NCI-H1930 (cell line): ENCODE results near the gene KRTAP12-2.
"Not testable (repeated sequence)": the region's sequence is repeated elsewhere in the genome, so short reads cannot be mapped to it uniquely, and the experiment has no call there.

Experiments
- DNase-seq, 2 experiments: peaks; one replicate each; lab custom pipeline; 2025; lab: John Stamatoyannopoulos, UW

Gene KRTAP12-2

DNA sequence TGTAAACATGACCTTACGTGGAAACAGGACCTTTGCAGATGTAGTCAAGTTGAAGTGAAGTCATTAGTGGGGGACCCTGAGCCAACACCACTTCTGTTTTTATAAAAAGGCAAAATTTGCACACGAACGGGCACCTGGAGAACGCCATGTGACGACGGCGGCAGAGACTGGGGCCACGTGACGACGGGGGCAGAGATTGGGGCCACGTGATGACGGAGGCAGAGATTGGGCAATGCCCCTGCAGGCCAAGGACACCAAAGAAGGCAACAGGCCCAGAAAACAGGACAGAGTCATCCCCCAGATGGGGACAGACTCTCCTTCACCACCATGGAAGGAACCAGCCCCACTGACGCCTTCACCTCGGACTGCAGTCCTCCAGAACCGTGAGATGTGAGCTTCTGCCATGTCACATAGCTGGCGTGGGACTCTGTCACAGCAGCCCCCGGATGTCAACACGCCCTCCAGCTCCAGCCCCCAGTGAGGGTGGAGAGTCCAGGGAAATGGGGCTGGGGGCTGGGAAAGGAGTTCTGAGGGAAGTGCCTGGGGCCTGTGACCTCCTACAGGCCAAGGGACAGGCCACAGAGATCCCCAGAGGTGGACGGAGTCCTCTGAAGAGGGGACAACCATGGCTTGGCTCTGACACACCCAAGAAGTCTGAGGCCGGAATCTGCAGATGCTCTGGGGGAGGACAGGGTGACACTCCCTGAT lies 16.3 kb downstream of the KRTAP12-2 start:
- DNase-seq, result no peak

DNA sequence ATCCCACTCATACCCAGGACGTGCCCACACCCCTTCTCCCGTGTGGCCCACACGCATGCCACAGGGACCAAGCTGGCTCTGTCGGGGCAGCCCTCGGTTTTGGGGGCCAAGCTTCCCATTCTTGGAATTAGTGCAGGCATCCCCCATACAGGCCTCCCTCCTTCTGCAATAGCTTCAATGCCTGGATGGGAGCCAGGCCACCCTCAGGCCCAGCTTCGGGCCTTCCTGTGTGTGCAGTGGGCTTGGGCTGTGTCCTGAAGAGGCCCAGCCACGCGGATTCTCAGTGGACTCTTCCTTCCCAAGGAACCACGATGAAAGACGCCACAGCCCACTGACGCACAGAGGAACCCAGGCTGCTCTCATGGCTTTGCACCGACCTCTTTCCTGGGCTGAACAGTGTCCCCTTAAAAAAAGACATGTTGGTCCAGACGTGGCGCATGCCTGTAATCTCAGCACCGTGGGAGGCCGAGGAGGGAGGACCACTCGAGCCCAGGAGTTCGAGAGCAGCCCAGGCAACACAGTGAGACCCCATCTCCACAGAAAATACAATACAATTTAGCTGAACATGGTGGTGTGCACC lies 17.1 kb downstream of the KRTAP12-2 start:
- no peak for DNase-seq

DNA sequence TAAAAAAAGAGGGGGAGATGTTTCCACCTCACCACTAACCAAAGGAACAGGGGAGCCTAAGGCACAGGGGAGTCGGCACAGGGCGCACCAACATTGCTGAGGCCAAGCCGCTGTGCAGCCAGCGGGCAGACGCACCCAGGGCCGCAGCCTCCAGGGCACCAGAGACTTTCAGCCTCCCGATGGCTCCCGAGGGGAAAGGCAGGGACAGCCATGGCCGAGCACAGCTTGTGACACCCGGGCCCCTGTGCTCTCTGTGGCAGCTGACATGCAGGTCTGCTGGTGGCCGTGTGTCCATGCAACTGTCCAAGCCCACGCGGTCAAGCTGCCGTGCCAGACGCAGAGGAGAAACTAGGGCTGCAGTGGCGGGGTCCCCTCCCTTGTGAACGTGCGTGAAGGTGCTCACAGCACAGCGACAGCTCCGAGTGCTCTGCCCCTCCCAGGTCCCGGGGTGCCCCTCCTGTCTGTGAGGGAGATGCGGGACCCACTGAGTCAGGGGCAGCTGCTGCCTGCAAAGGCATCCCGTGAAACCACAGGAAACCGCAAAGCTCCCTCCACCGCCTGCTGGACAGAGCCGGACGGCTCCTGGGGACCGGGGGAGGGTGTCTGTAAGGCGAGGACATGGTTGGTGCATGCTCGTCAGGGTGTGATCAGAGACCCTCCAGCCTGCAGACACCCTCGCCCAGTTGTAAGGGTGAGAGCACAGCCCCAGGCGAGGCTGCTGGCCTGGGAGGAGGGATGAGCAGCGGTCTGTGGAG lies 18.0 kb downstream of the KRTAP12-2 start:
- DNase-seq, result no peak

DNA sequence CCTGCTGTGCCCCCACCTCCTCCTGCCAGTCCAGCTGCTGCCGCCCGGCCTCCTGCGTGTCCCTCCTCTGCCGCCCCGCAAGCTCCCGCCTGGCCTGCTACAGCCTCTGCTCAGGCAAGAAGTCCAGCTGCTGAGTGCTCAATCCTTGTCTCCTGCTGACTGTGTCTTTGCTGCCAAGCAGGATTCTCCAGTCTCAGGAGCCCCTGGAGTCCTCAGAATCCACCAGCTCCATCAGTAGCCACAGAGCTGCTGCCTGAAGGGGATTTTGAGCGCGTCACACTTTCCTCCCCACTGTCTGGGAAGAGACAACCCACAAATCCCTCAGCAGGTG lies 19.5 kb downstream of the KRTAP12-2 start:
- DNase-seq, result no peak

DNA sequence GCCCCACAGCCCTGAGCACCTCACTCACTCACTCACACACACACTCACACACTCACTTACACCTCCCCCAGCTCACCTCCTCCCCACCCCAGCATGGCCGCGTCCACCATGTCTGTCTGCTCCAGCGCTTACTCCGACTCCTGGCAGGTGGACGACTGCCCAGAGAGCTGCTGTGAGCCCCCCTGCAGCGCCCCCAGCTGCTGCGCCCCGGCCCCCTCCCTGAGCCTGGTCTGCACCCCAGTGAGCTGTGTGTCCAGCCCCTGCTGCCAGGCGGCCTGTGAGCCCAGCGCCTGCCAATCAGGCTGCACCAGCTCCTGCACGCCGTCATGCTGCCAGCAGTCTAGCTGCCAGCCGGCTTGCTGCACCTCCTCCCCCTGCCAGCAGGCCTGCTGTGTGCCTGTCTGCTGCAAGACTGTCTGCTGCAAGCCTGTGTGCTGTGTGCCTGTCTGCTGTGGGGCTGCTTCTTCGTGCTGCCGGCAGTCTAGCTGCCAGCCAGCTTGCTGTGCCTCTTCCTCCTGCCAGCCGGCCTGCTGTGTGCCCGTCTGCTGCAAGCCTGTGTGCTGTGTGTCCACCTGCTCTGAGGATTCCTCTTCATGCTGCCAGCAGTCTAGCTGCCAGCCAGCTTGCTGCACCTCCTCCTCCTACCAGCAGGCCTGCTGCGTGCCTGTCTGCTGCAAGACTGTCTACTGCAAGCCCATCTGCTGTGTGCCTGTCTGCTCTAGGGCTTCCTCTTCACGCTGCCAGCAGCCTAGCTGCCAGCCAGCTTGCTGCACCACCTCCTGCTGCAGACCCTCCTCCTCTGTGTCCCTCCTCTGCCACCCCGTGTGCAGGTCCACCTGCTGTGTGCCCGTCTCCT lies 20.1 kb downstream of the KRTAP12-2 start, which contains the start of gene KRTAP10-11:
Gene KRTAP10-11 (plus strand): TSS at position 49 of the 856 bp plus-strand sequence. CDS start 45 bp downstream, at position 94.
- DNase-seq, result not testable (repeated sequence)

DNA sequence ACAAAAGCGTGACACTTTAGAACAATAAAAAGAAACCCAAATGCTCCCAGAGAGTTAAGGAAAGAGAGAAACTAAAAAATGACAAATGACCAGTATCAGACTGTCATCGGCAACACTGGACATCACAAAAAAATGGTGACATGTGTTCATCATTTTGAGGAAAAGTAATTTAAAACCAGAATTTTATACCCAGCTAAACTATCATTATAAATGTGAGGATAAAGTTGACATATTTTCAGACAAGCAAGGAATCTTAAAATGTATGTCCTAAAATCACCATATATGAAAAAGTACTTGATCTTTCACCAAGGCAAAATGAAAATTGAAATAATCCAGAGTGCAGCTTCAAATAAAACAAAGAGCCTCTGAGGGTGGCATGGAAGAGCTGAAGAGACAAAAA lies 21.8 kb downstream of the KRTAP12-2 start:
- no peak for DNase-seq

DNA sequence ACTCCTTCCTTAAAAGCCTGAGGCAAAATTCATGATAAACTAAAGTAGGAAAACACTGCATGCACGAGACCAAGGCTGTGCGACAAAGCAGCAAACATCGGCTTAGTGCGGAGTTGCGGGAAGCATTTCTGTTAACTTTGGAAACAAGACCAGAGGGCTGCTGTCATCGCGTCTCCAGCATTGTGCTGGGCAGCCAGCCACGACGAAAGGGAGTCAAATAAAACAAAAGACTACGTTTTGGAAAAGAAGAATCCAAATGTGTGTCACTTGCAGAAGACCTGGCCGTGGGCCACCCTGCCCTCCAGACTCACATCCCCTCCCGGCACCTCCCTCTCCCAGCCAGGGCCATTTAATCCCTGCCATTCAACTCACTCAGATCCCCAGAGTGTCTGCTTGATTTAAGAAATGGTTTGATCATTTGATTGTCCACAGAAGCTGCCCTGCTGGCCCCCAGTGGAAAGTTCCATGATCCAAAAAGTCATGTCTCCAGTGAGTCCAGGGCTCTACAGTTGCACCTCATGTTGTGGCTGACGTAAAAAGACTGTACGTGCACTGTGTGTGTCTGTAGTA lies 22.9 kb downstream of the KRTAP12-2 start:
- DNase-seq, result no peak

DNA sequence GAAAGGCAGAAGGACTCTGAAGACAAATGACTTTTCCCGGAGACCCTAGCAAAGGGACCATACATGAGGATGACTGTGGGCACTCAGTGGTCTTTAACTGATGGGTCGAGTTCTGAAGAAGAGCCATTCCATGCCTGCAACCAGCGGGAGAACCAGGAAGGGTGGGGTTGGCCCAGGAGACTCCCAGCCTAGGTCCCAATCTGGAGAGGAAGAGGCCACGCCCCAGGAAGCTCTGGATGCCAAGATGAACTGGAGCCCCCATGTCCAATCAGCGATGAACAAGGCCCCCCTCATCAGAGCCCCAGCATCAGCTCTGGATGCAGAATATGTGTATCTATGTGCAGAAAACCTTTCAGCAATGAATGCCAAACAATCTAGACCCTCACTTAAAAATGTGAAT lies 26.0 kb downstream of the KRTAP12-2 start:
- no peak for DNase-seq

DNA sequence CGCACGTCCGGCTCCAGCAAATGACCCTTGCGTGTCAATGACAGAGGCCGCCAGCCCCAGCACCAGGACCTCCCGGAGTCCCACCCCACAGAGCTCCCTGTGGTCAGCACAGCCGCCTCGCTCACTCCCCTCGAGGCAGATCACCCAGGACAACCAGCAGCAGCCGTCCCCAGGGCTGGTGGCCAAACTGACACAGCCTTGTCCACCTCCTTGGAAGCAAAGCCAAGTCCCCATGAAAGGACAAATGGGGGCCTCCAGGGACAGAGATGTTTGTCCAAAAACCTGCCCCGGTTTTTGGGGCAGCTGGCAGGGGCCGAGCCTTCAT lies 27.4 kb downstream of the KRTAP12-2 start:
- DNase-seq, result no peak

DNA sequence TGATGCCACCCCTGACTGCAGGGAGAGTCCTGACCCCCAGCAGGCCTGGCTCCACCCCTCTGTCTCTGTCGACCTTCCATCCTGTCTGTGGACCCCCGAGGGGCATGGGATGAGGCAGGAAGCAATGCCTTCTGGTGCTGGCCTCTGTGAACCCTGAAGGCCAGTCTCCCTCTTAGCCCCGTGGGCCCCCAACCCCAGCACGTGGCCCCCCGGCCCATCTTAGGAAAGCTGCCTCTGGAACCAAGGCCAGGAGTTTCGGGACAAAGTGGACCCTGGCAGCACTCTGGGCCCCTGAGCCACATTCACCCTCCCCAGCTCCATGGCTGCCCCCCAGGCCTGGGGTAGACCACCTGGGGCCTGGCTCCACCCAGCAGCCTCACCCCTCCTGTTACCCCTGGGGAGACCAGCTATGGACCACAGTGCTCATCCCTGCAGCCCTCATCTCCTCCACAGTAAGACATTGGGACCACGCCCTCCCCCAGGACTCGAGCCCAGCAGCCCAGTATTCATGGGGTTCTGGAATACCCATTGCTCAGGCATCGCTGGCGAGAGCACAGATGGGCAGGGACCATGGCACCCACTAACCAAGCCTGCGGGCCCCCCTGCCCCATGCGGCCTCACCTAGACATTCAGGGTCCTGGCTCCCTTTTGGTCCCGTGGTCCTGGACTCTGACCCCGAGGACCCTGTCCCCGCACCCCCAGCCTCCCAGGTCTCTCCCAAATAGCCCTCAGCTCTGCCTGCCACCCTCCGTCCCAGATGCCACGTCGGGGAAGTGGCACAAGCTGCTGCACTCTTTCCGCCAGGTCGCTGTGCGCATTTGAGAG lies 28.0 kb downstream of the KRTAP12-2 start:
- DNase-seq, result not testable (repeated sequence)

DNA sequence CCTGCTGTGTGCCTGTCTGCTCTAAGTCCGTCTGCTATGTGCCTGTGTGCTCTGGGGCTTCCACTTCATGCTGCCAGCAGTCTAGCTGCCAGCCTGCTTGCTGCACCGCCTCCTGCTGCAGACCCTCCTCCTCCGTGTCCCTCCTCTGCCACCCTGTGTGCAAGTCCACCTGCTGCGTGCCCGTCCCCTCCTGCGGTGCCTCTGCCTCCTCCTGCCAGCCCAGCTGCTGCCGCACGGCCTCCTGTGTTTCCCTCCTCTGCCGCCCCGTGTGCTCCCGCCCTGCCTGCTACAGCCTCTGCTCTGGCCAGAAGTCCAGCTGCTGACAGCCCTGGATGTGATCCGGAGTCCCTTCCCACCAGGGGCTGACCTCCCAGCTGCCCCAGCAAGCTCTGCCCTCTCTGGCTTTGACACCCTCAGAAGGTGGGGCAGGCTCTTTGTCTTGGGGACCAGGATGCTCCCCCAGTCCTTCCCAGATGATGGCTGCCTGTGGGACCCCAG lies 28.8 kb downstream of the KRTAP12-2 start:
- DNase-seq, result not testable (repeated sequence)

DNA sequence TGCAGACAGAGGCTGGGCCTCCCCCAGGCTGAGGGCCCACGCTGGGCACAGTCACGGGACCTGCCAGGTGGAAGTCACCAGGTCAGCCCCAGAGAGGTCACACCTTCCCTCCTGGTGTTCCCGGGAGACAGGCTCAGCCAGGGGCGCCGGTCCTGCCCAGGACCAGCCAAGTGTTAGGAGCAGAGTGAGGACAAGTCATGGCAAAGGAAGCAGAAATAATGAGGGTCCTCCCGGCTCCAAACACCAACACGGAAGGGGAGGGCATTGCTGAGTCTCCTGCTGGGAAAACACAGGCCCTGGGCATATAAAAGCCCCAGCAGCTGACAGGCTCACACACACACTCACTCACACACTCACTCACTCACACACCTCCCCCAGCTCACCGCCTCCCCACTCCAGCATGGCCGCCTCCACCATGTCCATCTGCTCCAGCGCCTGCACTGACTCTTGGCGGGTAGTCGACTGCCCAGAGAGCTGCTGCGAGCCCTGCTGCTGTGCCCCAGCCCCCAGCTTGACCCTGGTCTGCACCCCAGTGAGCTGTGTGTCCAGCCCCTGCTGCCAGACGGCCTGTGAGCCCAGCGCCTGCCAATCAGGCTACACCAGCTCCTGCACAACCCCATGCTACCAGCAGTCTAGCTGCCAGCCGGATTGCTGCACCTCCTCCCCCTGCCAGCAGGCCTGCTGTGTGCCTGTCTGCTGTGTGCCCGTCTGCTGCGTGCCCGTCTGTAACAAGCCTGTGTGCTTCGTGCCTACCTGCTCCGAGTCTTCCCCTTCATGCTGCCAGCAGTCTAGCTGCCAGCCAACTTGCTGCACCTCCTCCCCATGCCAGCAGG lies 29.5 kb downstream of the KRTAP12-2 start, which contains the start of gene KRTAP10-10:
Gene KRTAP10-10 (plus strand): TSS at position 339 of the 833 bp plus-strand sequence. CDS start 62 bp downstream, at position 401.
- no peak for DNase-seq

DNA sequence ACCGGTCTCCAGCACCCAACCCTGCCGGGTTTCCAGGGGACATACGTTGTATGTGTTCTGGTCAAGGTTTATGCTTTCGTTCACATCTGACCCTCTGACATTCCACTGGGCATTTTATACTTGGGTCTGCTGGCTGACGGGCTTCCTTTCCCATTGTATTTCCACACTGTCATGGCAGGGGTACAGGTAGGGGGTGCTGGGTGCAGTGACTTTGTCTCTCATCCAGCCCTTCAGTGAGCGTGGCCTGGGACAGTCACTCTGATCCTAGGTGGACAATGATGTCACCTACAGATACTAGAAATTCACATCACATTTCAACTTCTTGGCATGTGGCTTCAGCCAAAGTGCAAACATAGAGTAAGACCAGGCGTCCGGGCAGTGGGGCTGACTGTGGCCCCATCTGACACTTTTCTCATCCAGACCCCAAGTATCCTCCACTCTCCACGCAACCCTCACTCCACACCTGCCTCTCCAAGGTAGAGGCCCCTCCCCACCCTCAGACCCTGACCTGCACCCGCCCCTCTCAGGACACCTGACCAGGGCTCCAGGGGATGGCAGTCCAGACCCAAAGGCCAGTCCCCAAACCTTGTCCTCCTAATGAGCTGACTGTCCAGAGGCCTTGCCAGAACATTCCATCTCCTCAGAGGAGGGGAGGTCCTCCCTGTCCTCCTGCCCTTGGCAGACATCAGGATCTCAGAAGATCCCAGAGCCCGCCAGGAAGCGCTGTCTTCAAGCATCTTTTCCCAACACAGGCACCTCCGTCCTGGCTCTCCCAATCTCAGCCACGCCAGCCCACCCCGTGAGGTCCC lies 30.3 kb downstream of the KRTAP12-2 start:
- DNase-seq, result no peak

DNA sequence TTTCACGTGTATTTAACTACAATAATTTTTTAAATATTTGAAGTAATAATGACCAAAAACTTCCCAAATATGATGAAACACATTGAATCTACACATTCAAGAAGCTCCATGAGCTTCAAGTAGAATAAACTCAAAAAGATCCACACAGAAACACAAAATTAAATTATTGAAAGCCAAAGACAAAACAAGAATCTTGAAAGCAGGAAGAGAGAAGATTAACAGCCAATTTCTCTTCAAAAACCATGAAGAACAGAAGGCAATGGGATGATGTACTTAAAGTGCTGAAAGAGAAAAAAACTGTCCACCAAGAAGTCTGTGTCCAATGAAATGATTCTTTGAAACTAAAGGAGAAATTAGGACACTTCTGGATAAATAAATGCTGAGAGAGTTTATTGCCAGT lies 34.7 kb downstream of the KRTAP12-2 start:
- DNase-seq, result no peak

DNA sequence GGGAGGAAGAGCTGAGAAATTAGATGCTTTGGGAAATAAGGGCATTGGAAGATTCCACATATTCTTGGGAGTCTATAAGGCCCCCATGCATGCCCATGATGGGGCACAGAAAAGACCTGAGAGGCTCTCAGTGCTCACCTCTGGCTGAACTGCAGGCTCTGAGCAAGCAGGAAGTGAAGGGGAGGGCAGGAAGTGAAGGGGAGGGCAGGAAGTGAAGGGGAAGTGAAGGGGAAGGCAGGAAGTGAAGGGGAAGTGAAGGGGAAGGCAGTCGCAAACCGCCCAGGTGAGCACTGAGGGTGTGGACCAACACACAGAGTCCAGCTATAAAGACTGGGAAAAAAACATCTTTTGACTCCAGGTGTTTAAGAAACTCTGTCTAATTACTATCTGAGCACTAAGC lies 36.3 kb downstream of the KRTAP12-2 start:
- DNase-seq, result no peak

DNA sequence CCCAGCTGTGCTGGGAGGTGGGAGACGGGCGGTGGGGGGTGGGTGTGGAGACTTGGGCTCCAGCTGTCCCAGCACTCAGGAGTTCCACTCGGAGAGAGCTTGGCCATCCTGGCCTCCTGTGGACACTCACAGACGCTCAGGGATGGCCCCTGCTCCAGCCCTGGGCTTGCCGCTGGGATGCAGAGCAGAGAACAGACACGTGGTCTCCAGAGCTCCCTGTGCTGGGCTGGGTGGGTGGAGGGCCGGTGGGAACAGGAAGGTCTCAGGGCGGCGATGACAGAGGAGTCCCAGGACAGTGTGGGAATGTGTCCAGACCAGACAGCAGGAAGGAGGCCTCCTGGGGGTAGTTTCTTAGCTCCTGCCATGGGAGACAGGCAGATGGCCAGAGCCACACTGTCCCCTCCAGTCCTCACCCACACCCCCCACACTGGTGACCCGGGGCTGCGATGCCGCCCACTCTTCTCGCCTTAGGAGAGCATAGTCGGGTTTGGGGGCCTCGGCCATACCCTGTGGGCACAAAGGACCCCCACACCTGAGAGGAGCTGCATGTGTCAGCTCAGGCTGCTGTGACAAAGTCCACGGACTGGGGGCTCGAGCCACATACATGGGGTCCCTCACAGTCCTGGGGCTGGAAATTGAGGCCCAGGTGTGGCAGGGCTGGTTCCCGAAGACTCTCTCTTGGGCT lies 37.9 kb downstream of the KRTAP12-2 start:
- no peak for DNase-seq

DNA sequence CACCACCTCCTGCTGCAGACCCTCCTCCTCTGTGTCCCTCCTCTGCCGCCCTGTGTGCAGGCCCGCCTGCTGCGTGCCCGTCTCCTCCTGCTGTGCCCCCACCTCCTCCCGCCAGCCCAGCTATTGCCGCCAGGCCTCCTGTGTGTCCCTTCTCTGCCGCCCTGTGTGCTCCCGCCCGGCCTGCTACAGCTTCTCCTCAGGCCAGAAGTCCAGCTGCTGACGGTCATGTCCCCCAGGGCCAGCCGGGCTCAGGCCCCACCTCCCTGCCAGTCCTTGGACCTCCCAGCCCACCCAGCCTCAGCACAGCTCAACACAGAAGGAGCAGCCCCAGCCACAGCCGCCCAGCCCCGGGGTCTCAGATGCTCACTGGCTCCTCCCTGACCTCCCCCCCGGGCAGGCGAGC lies 38.9 kb downstream of the KRTAP12-2 start:
- DNase-seq, result not testable (repeated sequence)

DNA sequence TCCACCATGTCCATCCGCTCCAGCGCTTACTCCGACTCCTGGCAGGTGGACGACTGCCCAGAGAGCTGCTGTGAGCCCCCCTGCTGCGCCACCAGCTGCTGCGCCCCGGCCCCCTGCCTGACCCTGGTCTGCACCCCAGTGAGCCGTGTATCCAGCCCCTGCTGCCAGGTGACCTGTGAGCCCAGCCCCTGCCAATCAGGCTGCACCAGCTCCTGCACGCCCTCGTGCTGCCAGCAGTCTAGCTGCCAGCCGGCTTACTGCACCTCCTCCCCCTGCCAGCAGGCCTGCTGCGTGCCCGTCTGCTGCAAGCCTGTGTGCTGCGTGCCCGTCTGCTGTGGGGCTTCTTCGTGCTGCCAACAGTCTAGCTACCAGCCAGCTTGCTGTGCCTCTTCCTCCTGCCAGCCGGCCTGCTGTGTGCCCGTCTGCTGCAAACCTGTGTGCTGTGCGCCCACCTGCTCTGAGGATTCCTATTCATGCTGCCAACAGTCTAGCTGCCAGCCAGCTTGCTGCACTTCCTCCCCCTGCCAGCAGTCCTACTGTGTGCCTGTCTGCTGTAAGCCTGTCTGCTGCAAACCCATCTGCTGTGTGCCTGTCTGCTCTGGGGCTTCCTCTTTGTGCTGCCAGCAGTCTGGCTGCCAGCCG lies 39.4 kb downstream of the KRTAP12-2 start:
- not testable (repeated sequence) for DNase-seq
